H9 (cell line): ENCODE results near the gene USB1. TPM values are rescaled to one million over a fixed set of nuclear protein-coding genes. Genes with fewer than 3 reads are reported as not detected.

Source experiments
- DNase-seq: peaks from one replicate; pipeline ENCODE4 v3.0.0-alpha.2; 2017
- H2AFZ ChIP-seq: one replicate; pipeline ENCODE4 v1.6.1; 2013; ENCODE audit warnings: mild to moderate bottlenecking, low read length, control low read depth, moderate library complexity
- H2AK5ac ChIP-seq: 2 replicates; pipeline ENCODE4 v1.6.1; 2013; ENCODE audit warnings: low read length, control low read depth, mixed read lengths; ENCODE audit not compliant: insufficient read length
- H2BK120ac ChIP-seq: one replicate; pipeline ENCODE4 v1.6.1; 2013; ENCODE audit warnings: low read depth, mild to moderate bottlenecking, low read length, control low read depth, inconsistent platforms; ENCODE audit not compliant: poor library complexity, severe bottlenecking
- H2BK12ac ChIP-seq: 2 replicates; pipeline ENCODE4 v1.6.1; 2013; ENCODE audit warnings: low read length, control low read depth, mixed read lengths, low read depth; ENCODE audit not compliant: insufficient read length
- H2BK15ac ChIP-seq: 2 replicates; pipeline ENCODE4 v1.6.1; 2013; ENCODE audit warnings: low read depth, low read length, control low read depth
- H2BK20ac ChIP-seq: one replicate; pipeline ENCODE4 v1.6.1; 2013; ENCODE audit warnings: low read depth, mild to moderate bottlenecking, low read length, control low read depth, inconsistent platforms; ENCODE audit not compliant: poor library complexity, severe bottlenecking
- H2BK5ac ChIP-seq: 2 replicates; pipeline ENCODE4 v1.6.1; 2013; ENCODE audit warnings: low read length, control low read depth, mixed read lengths; ENCODE audit not compliant: insufficient read length
- H3K14ac ChIP-seq: 2 replicates; pipeline ENCODE4 v1.6.1; 2013; ENCODE audit warnings: low read length, control low read depth; ENCODE audit not compliant: insufficient read depth
- H3K18ac ChIP-seq: 2 replicates; pipeline ENCODE4 v1.6.1; 2013; ENCODE audit warnings: low read depth, mild to moderate bottlenecking, mixed read lengths, low read length, control low read depth; ENCODE audit not compliant: insufficient read length
- H3K23ac ChIP-seq: 2 replicates; pipeline ENCODE4 v1.6.1; 2013; ENCODE audit warnings: low read length, control low read depth, mixed read lengths, low read depth; ENCODE audit not compliant: insufficient read length
- H3K23me2 ChIP-seq: 2 replicates; pipeline ENCODE4 v1.6.1; 2013; ENCODE audit warnings: low read depth, mild to moderate bottlenecking, mixed read lengths, low read length, control low read depth; ENCODE audit not compliant: insufficient read length, poor library complexity, severe bottlenecking
- H3K27ac ChIP-seq: 2 replicates; pipeline ENCODE4 v1.5.1; 2013; ENCODE audit warnings: low read length, control low read depth, mixed read lengths, low read depth; ENCODE audit not compliant: insufficient read length
- H3K27me3 ChIP-seq: 2 replicates; pipeline ENCODE4 v1.6.1; 2013; ENCODE audit warnings: low read length, control low read depth, inconsistent platforms; ENCODE audit not compliant: insufficient read depth
- H3K4ac ChIP-seq: 2 replicates; pipeline ENCODE4 v1.6.1; 2013; ENCODE audit warnings: low read depth, mild to moderate bottlenecking, control low read depth, inconsistent platforms, low read length, moderate library complexity
- H3K4me1 ChIP-seq: 2 replicates; pipeline ENCODE4 v1.6.1; 2013; ENCODE audit warnings: low read length, control low read depth, inconsistent platforms; ENCODE audit not compliant: insufficient read depth
- H3K4me2 ChIP-seq: 2 replicates; pipeline ENCODE4 v1.6.1; 2013; ENCODE audit warnings: low read length, control low read depth, mixed read lengths; ENCODE audit not compliant: insufficient read length, insufficient read depth
- H3K56ac ChIP-seq: 2 replicates; pipeline ENCODE4 v1.6.1; 2013; ENCODE audit warnings: low read depth, mild to moderate bottlenecking, mixed read lengths, low read length, control low read depth; ENCODE audit not compliant: insufficient read length
- H3K79me1 ChIP-seq: 2 replicates; pipeline ENCODE4 v1.6.1; 2013; ENCODE audit warnings: low read depth, mild to moderate bottlenecking, moderate library complexity, low read length, control low read depth, inconsistent platforms; ENCODE audit not compliant: insufficient read depth, poor library complexity, severe bottlenecking
- H3K79me2 ChIP-seq: 2 replicates; pipeline ENCODE4 v1.6.1; 2013; ENCODE audit warnings: low read length, control low read depth, inconsistent platforms; ENCODE audit not compliant: insufficient read depth
- H3K9ac ChIP-seq: 2 replicates; pipeline ENCODE4 v1.6.1; 2013; ENCODE audit warnings: low read length, control low read depth, mixed read lengths; ENCODE audit not compliant: insufficient read length; ENCODE audit errors: extremely low read depth
- H3K9me3 ChIP-seq: one replicate; pipeline ENCODE4 v1.6.1; 2013; ENCODE audit warnings: low read depth, low read length, inconsistent platforms; ENCODE audit not compliant: control insufficient read depth
- H3T11ph ChIP-seq: one replicate; pipeline ENCODE4 v1.6.1; 2013; ENCODE audit warnings: mild to moderate bottlenecking, low read length, control low read depth, inconsistent platforms
- H4K20me1 ChIP-seq: one replicate; pipeline ENCODE4 v1.6.1; 2013; ENCODE audit not compliant: control insufficient read depth, insufficient read length, insufficient read depth
- H4K5ac ChIP-seq: 2 replicates; pipeline ENCODE4 v1.6.1; 2013; ENCODE audit warnings: low read depth, mild to moderate bottlenecking, mixed read lengths, low read length, control low read depth; ENCODE audit not compliant: insufficient read length
- H4K8ac ChIP-seq: replicated peaks from 2 replicates; pipeline ENCODE4 v1.6.1; 2013; ENCODE audit warnings: low read length, control low read depth, mixed read lengths, low read depth; ENCODE audit not compliant: insufficient read length
- H4K91ac ChIP-seq: 2 replicates; pipeline ENCODE4 v1.6.1; 2013; ENCODE audit warnings: low read depth, mild to moderate bottlenecking, moderate library complexity, mixed read lengths, low read length, control low read depth; ENCODE audit not compliant: insufficient read length
- H3K27ac Mint-ChIP-seq, 3 experiments: 2 replicates in 2 of 3; 3 replicates in 1 of 3; pipeline ENCODE4 v1.8.0; 2020 to 2021; ENCODE audit warnings: mixed read lengths in 3 of 3, mild to moderate bottlenecking in 1 of 3, moderate library complexity in 1 of 3
- H3K27me3 Mint-ChIP-seq: 2 replicates; pipeline ENCODE4 v1.8.0; 2021; ENCODE audit warnings: low read depth, mild to moderate bottlenecking, moderate library complexity, mixed read lengths
- H3K36me3 Mint-ChIP-seq, 3 experiments: 2 replicates in 2 of 3; 3 replicates in 1 of 3; pipeline ENCODE4 v1.8.0; 2020 to 2021; ENCODE audit warnings: low read depth in 3 of 3, mixed read lengths in 3 of 3; ENCODE audit not compliant: insufficient read depth in 1 of 3
- H3K4me1 Mint-ChIP-seq, 2 experiments: 2 replicates each; pipeline ENCODE4 v1.8.0; 2020; ENCODE audit warnings: mixed read lengths in 2 of 2
- H3K4me3 Mint-ChIP-seq, 2 experiments: 2 replicates in 1 of 2; 3 replicates in 1 of 2; pipeline ENCODE4 v1.8.0; 2020 to 2021; ENCODE audit warnings: mild to moderate bottlenecking in 2 of 2, mixed read lengths in 2 of 2, moderate library complexity in 1 of 2
- H3K9me3 Mint-ChIP-seq, 2 experiments: 2 replicates in 1 of 2; 3 replicates in 1 of 2; pipeline ENCODE4 v1.8.0; 2020; ENCODE audit warnings: mild to moderate bottlenecking in 2 of 2, mixed read lengths in 2 of 2, moderate library complexity in 1 of 2
- WGBS: extraction: QIAGEN DNeasy Blood & Tissue Kit; methylation state at CpG from one replicate; pipeline ENCODE4 v1.1.7; 2013; ENCODE audit warnings: missing lambda C conversion rate, low lambda C conversion rate, mixed read lengths; ENCODE audit not compliant: insufficient read length; ENCODE audit errors: extremely low coverage; 5-methylcytosine and 5-hydroxymethylcytosine counted together
- total RNA-seq: library from RNA; stranded (reverse); gene quantifications from 2 replicates; pipeline ENCODE4 v1.2.1, GENCODE V29; 2021
- TF ChIP-seq, protein P1 (sequence below): fragments of 200-600 bp; sonication (generic); conservative IDR thresholded peaks from 3 replicates; pipeline ENCODE4 v1.8.0; 2021; ENCODE audit warnings: antibody characterized with exemption, mild to moderate bottlenecking

The USB1 gene
- total RNA-seq, 1 experiment from 2014 or later: 65.0 TPM

DNA sequence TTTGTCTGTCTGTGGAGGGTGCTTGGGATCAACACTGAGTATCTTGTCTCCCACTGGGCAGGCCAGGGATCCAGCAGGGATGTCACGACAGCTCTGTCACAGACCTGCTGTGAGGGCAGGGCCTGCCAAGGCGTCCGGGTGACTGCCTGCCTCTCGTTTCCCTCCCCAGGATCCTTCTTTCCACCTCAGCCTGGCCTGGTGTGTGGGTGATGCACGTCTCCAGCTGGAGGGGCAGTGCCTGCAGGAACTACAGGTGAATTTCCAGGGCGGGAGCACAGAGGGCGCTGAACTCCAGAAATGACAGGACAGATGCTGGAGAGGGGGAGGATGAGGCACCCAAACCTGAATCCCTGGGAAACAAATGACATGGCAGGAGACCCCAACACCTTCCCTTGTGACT lies 17.6 kb downstream of the USB1 start:
- Mint-ChIP-seq H3K4me1 (peaks cover 16 to 24% of the 10 kb centered on the region in 2 experiments), H3K4me3 (no peak overlapping the region), H3K27ac (no peak overlapping the region), H3K9me3 (no peaks in the 10 kb centered on the region), H3K36me3 (peaks cover 0 to 2% (median 0%) of the 10 kb centered on the region in 3 experiments; a peak in 3 of 7 replicates), H3K27me3 (peaks cover 3% of the 10 kb centered on the region; the same call in 1 of the 2 replicates)
- Histone ChIP-seq H3K79me2 (no peaks in the 10 kb centered on the region), H3K4me2 (no peak overlapping the region), H3T11ph (no peak overlapping the region), H2BK15ac (no peak overlapping the region), H3K23ac (no peak overlapping the region), H3K9ac (no peak overlapping the region), H3K79me1 (no peaks in the 10 kb centered on the region), H2BK12ac (no peak overlapping the region), H3K4ac (no peak overlapping the region), H3K4me1 (peaks cover 6% of the 10 kb centered on the region; the same call in 1 of the 2 replicates), H3K9me3 (no peaks in the 10 kb centered on the region), H3K56ac (no peak overlapping the region), H2BK120ac (no peak overlapping the region), H3K27me3 (no peaks in the 10 kb centered on the region), H4K20me1 (no peaks in the 10 kb centered on the region), H2AFZ (no peak overlapping the region), H2BK20ac (no peak overlapping the region), H2BK5ac (no peak overlapping the region), H3K14ac (no peak overlapping the region), H3K18ac (no peak overlapping the region), H2AK5ac (no peak overlapping the region), H3K23me2 (no peaks in the 10 kb centered on the region), H4K91ac (no peak overlapping the region), H3K27ac (no peak overlapping the region), H4K8ac (no peak overlapping the region), H4K5ac (no peak overlapping the region)
- no CpG with 5 or more reads among the region's 7 CpGs for WGBS
- TF ChIP-seq, protein P1, sequence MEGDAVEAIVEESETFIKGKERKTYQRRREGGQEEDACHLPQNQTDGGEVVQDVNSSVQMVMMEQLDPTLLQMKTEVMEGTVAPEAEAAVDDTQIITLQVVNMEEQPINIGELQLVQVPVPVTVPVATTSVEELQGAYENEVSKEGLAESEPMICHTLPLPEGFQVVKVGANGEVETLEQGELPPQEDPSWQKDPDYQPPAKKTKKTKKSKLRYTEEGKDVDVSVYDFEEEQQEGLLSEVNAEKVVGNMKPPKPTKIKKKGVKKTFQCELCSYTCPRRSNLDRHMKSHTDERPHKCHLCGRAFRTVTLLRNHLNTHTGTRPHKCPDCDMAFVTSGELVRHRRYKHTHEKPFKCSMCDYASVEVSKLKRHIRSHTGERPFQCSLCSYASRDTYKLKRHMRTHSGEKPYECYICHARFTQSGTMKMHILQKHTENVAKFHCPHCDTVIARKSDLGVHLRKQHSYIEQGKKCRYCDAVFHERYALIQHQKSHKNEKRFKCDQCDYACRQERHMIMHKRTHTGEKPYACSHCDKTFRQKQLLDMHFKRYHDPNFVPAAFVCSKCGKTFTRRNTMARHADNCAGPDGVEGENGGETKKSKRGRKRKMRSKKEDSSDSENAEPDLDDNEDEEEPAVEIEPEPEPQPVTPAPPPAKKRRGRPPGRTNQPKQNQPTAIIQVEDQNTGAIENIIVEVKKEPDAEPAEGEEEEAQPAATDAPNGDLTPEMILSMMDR: peak; percentile 61
- peak; percentile 70 for DNase-seq
